Stimulated activated CD8-positive, alpha-beta memory T cell treated with anti-CD3 and anti-CD28 coated beads, Interleukin-4, amount 100 ng/mL, for 4 hours (primary cell): ENCODE measurements around the gene SLC6A1.
"Not testable (repeated sequence)": the region's sequence is repeated elsewhere in the genome, so short reads cannot be mapped to it uniquely, and the experiment has no call there.

Experiments used
- DNase-seq, 2 donors: peaks; one replicate each; pipeline ENCODE4 v3.0.0-alpha.2; 2020; ENCODE audit warnings: low read depth in 2 of 2, low spot score in 1 of 2

Gene SLC6A1

GRCh38 chr3:11059090-11059798, 66.7 kb downstream of the SLC6A1 start:
- DNase-seq: no peak

DNA sequence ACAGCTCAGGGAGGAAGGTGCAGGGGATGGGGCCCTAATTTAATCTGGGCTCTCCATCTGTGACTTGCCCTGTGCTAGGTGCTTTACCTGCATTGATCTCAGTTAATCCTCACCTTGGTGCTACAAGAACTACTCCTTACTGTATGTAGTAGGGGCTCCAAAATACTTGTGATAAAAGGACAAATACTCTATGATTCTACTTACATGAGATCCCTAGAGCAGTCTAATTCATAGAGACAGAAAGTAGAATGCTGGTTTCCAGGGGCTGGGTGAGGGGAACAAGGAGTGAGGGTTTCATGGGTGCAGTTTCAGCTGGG, 67.2 kb downstream of the SLC6A1 start:
- no peak for DNase-seq

- peak in 1 of 2 donors; percentile 7 for DNase-seq
Observed at GRCh38 chr3:11060500-11061251, 68.1 kb downstream of the SLC6A1 start.

- DNase-seq: not testable (repeated sequence)
Observed at GRCh38 chr3:11061268-11061871, 68.8 kb downstream of the SLC6A1 start.

DNA sequence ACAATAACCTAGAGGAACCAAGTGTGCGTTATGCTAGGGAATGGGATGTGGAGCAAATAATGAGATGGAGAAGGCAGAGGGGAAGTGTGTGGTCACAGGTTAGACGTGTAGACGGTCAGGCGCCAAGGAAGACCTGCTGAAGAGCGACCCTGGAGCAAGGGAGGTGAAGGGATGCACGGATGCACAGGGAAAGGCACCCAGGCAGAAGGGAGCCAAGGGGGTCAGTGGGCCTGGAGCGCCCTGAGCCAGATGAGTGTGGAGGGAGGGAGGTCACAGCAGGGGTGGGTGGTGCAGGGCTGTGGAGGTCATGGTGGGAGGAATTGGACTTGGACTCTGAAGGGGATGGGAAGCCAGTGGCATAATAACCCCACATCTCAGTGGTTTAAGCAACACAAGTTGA, 70.2 kb downstream of the SLC6A1 start:
- DNase-seq: no peak

- DNase-seq: no peak
Observed at GRCh38 chr3:11071096-11071755, 78.7 kb downstream of the SLC6A1 start.

- no peak for DNase-seq
Observed at GRCh38 chr3:11072631-11073030, 80.1 kb downstream of the SLC6A1 start.

DNA sequence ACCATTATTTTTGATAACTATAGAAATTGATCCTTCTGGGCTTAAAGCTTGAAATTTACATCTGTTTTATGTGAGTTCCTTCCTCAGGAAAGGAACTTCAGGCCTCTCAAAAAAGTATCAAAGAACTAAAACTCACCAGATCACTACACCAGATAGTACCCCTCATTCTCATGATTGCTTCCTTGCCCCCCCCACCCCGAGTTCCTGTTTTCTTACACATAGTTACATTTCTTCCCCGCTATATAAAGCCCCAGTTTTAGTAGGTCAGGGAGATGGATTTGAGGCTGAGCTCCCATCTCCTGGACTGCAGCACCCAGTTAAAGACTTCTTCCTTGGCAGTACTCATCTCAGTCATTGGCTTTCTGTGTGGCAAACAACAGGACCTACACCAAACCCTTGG, 81.5 kb downstream of the SLC6A1 start:
- DNase-seq: no peak

GRCh38 chr3:11074451-11074850, 81.9 kb downstream of the SLC6A1 start:
- no peak for DNase-seq

GRCh38 chr3:11075122-11075521, 82.6 kb downstream of the SLC6A1 start:
- DNase-seq: not testable (repeated sequence)

DNA sequence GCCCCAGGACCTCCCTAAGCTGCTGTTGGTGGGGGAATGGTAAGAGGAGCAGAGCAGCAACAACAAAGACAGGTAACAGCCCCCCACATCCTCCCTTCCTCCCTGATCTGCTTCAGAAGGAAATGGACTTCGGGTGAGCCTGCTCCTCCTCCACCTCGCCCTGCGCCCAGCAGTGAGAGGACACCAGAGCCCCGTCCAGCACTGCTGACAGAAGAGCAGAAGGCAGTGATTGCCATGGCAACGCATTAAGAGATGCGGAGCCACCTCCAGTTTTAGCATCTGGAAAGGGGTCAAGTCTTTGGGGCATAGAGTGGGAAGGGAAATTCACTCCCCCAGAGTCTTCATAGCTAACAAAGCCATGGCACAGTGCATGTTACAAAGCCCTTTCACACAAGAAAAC, 84.2 kb downstream of the SLC6A1 start:
- DNase-seq: no peak

DNA sequence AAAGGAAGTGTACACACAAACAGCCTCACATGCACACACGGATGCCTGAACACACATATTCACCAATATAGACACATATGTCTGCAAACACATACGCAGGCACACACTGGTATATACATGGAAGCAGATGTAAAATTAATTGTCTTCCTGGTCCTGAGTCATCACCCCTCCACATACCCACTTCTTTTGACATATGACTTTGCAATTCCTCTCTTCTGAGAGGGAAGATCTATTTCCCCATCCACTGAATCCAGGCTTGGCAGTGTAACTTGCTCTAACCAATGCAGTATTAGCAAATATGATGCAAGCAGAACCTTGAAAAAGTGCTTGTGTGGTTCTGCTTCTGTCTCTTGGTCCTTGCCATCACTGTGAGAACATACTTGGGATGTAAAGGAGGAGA, 84.9 kb downstream of the SLC6A1 start:
- no peak for DNase-seq

- no peak for DNase-seq
Observed at GRCh38 chr3:11078826-11079515, 86.4 kb downstream of the SLC6A1 start.

- DNase-seq: no peak
Observed at GRCh38 chr3:11080492-11080891, 87.9 kb downstream of the SLC6A1 start.

- no peak for DNase-seq
Observed at GRCh38 chr3:11084098-11084497, 91.5 kb downstream of the SLC6A1 start.

DNA sequence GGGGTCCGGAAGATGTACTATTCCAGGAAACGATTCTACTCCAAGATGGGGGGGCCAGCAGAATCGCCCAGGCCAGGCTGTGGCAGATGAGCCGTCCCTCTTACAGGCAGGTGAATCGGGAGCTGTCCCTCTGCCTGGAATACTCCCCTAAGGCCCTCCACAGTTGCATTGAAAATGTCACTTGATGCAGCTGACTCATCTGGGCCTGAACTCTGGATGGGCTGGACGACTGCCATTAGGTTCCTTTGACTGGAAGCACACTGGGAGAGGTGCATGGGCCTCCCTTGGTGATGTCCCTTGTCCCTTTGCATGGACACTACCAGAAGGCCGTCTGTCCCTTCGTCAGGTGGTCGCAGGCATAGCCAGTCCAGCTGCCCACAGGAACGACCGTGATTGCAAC, 92.1 kb downstream of the SLC6A1 start:
- no peak for DNase-seq

DNA sequence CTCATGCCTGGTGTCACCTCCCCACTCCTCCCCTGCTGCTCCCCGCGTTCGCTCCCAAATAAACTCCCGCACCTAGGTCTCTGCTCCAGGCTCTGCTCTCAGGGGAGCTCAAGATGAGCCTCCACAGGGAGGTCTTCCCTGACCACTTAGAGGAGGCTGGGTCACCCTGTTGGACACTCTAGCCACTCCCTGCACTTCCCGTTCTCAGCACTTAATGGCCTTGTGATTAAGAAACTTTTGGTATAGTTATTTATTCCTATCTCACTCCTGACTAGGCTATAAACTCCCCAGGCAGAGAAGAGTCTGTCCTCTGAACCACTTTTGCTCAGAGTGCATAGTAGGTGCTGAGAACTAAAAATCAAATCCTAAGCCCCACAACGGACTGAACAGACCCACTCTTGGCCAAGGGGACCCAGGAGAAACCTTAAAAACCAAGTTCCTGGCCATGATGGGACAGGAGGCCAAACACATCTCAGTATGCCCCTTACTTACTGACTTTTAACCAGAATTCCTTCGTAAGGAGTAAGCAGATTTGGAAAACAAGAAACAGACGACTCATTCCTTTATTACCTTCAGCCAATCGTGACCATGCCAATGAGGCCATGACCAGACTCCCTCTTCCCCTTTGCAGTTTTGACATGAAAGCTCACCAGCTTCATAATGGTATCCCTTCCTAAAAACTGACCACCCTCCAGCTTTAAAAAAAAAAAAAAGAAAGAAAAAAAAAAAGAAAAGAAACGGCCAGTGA, 92.7 kb downstream of the SLC6A1 start:
- DNase-seq: no peak

GRCh38 chr3:11086856-11087255, 94.3 kb downstream of the SLC6A1 start:
- no peak for DNase-seq

DNA sequence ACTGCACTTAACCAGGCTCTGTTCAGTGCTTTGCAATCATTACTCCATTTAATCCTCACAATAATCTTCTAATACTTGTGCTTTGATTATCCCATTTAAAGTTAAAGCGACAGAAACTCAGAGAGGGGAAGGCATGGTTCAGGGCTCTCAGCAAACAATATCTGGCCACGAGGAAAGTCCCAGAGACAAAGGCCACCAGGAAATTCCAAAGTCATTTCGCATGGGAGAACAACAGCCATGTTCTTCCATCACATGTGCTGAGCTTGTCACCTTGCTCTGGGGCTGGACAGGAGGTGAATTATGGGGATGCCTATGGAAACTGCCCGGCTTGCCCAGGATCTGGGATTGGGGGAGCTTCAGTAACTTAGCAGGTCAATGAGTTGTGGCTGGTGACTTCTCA, 95.5 kb downstream of the SLC6A1 start:
- DNase-seq: no peak

GRCh38 chr3:11088831-11089230, 96.3 kb downstream of the SLC6A1 start:
- DNase-seq: no peak
